Upper lobe of left lung (tissue), 4 donors: ENCODE results near the gene MTARC2.

Experiments used
- CTCF ChIP-seq, 6 experiments: fragments of 450-650 bp in 4 of 6; fragments of 200-600 bp in 2 of 6; sonication (generic) in 2 of 6; IDR thresholded peaks; one replicate each; pipeline ENCODE4 v1.5.1; 2016 to 2019; ENCODE audit warnings: antibody characterized with exemption in 6 of 6
- EP300 ChIP-seq, 4 donors: sonication (generic); formaldehyde crosslinking; IDR thresholded peaks; one replicate each; pipeline ENCODE4 v1.5.1; 2017; ENCODE audit warnings: antibody characterized with exemption in 4 of 4, control low read depth in 2 of 4
- POLR2AphosphoS5 ChIP-seq, 2 donors: sonication (generic); formaldehyde crosslinking; IDR thresholded peaks; one replicate each; pipeline ENCODE4 v1.5.1; 2017; ENCODE audit warnings: antibody characterized with exemption in 2 of 2

DNA sequence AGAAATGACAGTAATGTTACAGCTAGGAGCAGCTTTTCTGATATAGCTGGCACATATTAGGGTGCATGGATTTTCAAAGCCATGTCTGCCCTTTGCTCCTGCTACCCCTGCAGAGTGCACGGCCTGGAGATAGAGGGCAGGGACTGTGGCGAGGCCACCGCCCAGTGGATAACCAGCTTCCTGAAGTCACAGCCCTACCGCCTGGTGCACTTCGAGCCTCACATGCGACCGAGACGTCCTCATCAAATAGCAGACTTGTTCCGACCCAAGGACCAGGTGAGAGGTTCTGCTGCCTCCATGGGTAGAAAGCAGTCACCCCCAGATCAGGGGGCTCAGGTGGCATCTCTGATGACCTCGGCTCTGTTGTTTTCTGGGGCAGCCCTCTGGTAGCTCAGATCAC is 48.4 kb downstream of the MTARC2 start:
- TF ChIP-seq EP300 (IDR thresholded peaks at IDR 0.05) (no peak), POLR2AphosphoS5 (IDR thresholded peaks at IDR 0.05) (no peak), CTCF (IDR thresholded peaks at IDR 0.05) (no peak)
